ENCODE data around the gene KDF1.
"Not testable (repeated sequence)": the region's sequence is repeated elsewhere in the genome, so short reads cannot be mapped to it uniquely, and the experiment has no call there.

The KDF1 gene

GRCh38 chr1:26991310-26992116 lies 31.2 kb upstream of the KDF1 start:
- Histone ChIP-seq H3K9ac (ENCODE audit: low read length) (no peak overlapping the region), H3K4me2 (ENCODE audit: low read depth, low read length, poor library complexity, severe bottlenecking) (no peak overlapping the region), H2AFZ (ENCODE audit: low read depth, low read length, severe bottlenecking) (no peak overlapping the region), H3K9me2 (replicated peaks; ENCODE audit: insufficient read depth, low read length) (no peaks in the 10 kb centered on the region), H3K9me3 (ENCODE audit: insufficient read depth, low read length) (no peaks in the 10 kb centered on the region), H3K36me3 (ENCODE audit: low read length) (no peaks in the 10 kb centered on the region), H3K27me3 (ENCODE audit: low read length) (no peaks in the 10 kb centered on the region), H4K20me1 (ENCODE audit: low read depth, low read length) (no peaks in the 10 kb centered on the region), H3K79me2 (ENCODE audit: insufficient read depth, low read length) (no peaks in the 10 kb centered on the region), H3F3A (ENCODE audit: insufficient read depth) (no peaks in the 10 kb centered on the region), H3K27ac (ENCODE audit: low read depth, low read length) (no peak overlapping the region), H3K4me3 (ENCODE audit: insufficient read depth, low read length, poor library complexity, severe bottlenecking) (no peak overlapping the region)
- no peak for TF ChIP-seq EZH2phosphoT487 (conservative IDR thresholded peaks at IDR 0.05; ENCODE audit: low read length)
- TF ChIP-seq CTCF (IDR thresholded peaks at IDR 0.05; ENCODE audit: insufficient read depth, low read length, poor library complexity, severe bottlenecking) = no peak

GRCh38 chr1:26989403-26990109 lies 29.3 kb upstream of the KDF1 start:
- not testable (repeated sequence) for H2AFZ ChIP-seq (ENCODE audit: low read depth, low read length, severe bottlenecking); H3K79me2 ChIP-seq (ENCODE audit: insufficient read depth, low read length); H3K9me2 ChIP-seq (replicated peaks; ENCODE audit: insufficient read depth, low read length); H3K9ac ChIP-seq (ENCODE audit: low read length); H3K9me3 ChIP-seq (ENCODE audit: insufficient read depth, low read length); H3K27me3 ChIP-seq (ENCODE audit: low read length); H4K20me1 ChIP-seq (ENCODE audit: low read depth, low read length); H3K36me3 ChIP-seq (ENCODE audit: low read length); H3F3A ChIP-seq (ENCODE audit: insufficient read depth); H3K4me3 ChIP-seq (ENCODE audit: insufficient read depth, low read length, poor library complexity, severe bottlenecking); H3K27ac ChIP-seq (ENCODE audit: low read depth, low read length); H3K4me2 ChIP-seq (ENCODE audit: low read depth, low read length, poor library complexity, severe bottlenecking)

- Histone ChIP-seq H3K4me2 (ENCODE audit: low read depth, low read length, poor library complexity, severe bottlenecking) (no peak overlapping the region), H3K9me2 (replicated peaks; ENCODE audit: insufficient read depth, low read length) (no peaks in the 10 kb centered on the region), H3K9ac (ENCODE audit: low read length) (no peak overlapping the region)
Measured at GRCh38 chr1:26986658-26987057, 26.4 kb upstream of the KDF1 start.

More at GRCh38 chr1:26986658-26987057, 26.4 kb upstream of the KDF1 start:
- Histone ChIP-seq H3K4me3 (ENCODE audit: insufficient read depth, low read length, poor library complexity, severe bottlenecking) (no peak overlapping the region), H3K27me3 (ENCODE audit: low read length) (no peaks in the 10 kb centered on the region), H3K36me3 (ENCODE audit: low read length) (no peaks in the 10 kb centered on the region), H3K79me2 (ENCODE audit: insufficient read depth, low read length) (no peaks in the 10 kb centered on the region), H3K9me3 (ENCODE audit: insufficient read depth, low read length) (no peaks in the 10 kb centered on the region), H3K27ac (ENCODE audit: low read depth, low read length) (no peak overlapping the region), H2AFZ (ENCODE audit: low read depth, low read length, severe bottlenecking) (no peak overlapping the region), H3F3A (ENCODE audit: insufficient read depth) (no peaks in the 10 kb centered on the region), H4K20me1 (ENCODE audit: low read depth, low read length) (no peaks in the 10 kb centered on the region)
- TF ChIP-seq EZH2phosphoT487 (conservative IDR thresholded peaks at IDR 0.05; ENCODE audit: low read length) (no peak), CTCF (IDR thresholded peaks at IDR 0.05; ENCODE audit: insufficient read depth, low read length, poor library complexity, severe bottlenecking) (no peak)
